ENCODE results near the gene HERC3.

Gene HERC3

DNA sequence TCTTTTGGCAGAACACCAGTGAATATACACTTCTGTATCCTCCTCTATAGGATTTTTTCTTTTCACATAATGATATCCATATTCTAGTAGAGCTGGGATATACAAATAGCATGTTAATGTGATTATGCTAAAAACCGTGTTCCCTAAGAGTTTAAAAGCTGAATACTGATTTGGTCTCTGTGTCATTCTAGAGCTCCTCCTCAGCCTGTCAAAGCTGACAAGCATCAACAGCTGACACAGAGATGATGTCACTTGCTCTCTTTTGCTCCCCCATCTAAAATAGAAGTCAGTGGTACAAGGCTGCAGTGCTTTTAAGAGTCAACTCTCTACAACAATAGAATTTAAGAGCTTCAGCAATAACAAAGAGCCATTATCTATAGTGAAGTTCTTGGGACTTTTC is 17.1 kb upstream of the HERC3 start:
- no peak overlapping the region for H3K4me3 ChIP-seq (ENCODE audit: control insufficient read depth, low read depth, low read length)
- DNase-seq (ENCODE audit: low read depth), result no peak
- TF ChIP-seq, protein P1, sequence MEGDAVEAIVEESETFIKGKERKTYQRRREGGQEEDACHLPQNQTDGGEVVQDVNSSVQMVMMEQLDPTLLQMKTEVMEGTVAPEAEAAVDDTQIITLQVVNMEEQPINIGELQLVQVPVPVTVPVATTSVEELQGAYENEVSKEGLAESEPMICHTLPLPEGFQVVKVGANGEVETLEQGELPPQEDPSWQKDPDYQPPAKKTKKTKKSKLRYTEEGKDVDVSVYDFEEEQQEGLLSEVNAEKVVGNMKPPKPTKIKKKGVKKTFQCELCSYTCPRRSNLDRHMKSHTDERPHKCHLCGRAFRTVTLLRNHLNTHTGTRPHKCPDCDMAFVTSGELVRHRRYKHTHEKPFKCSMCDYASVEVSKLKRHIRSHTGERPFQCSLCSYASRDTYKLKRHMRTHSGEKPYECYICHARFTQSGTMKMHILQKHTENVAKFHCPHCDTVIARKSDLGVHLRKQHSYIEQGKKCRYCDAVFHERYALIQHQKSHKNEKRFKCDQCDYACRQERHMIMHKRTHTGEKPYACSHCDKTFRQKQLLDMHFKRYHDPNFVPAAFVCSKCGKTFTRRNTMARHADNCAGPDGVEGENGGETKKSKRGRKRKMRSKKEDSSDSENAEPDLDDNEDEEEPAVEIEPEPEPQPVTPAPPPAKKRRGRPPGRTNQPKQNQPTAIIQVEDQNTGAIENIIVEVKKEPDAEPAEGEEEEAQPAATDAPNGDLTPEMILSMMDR (IDR thresholded peaks at IDR 0.05; ENCODE audit: control insufficient read depth, insufficient read depth, low read depth, low read length, missing control alignments), result no peak

DNA sequence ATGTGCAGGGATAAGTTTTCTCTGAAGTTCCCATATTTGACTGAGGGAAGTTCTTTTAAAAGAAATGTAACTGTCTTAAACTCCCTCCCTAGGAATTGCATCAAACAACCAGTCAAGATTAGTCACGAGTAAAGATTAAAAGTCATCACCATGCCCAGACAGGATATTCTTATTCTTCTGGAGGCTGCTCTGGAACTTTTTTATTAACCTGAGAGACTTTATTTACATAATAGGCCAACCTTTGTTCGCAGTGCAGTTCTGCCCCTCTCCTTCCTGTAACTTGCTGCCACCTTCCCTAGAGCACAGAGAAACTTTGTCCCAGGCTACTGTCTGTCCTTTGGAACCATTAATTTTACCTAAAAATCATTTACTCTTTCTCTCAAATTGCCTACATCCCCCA is 9.8 kb upstream of the HERC3 start:
- no peak overlapping the region for H3K4me3 ChIP-seq (ENCODE audit: control insufficient read depth, low read depth, low read length)
- no peak for DNase-seq (ENCODE audit: low read depth)
- TF ChIP-seq, protein P1 (IDR thresholded peaks at IDR 0.05; ENCODE audit: control insufficient read depth, insufficient read depth, low read depth, low read length, missing control alignments), result no peak

DNA sequence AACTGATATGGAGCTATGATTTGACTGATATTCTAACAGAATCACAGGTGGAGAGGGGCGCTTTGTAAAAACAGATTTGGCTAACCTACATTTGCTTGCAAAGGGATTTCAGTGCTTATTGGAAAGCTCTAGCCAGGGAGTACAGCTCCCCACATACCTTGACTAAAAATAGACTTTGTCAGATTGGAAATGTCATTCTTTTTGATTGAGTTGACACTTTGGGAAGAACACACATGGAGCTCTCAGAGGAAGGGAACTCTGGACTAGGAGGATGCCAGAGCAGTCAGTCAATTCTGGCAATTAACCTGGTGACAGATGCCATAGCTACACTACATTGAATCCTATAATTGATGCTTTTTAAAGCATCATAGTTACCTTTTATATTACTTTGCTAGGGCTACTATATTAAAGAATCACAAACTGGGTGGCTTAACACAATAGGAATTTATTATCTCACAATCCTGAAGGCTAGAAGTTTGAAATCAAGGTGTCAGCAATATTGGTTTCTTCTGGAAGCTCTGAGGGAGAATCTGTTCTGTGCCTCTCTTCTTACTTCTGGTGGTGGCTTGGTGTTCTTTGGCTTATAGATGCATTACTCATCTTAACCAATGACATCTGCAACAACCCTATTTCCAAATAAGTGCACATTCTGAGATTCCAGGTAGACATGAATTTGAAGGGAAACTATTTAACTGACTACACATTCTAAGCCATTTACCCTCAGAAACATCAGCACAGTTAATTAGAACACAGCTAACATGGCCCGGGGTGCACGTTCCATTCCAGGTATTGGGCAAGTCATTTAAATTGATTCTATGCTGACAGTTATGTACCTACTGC is 8.4 kb upstream of the HERC3 start:
- H3K4me3 ChIP-seq (ENCODE audit: control insufficient read depth, low read depth, low read length), result no peak overlapping the region
- TF ChIP-seq, protein P1 (IDR thresholded peaks at IDR 0.05; ENCODE audit: control insufficient read depth, insufficient read depth, low read depth, low read length, missing control alignments), result no peak
- no peak for DNase-seq (ENCODE audit: low read depth)

DNA sequence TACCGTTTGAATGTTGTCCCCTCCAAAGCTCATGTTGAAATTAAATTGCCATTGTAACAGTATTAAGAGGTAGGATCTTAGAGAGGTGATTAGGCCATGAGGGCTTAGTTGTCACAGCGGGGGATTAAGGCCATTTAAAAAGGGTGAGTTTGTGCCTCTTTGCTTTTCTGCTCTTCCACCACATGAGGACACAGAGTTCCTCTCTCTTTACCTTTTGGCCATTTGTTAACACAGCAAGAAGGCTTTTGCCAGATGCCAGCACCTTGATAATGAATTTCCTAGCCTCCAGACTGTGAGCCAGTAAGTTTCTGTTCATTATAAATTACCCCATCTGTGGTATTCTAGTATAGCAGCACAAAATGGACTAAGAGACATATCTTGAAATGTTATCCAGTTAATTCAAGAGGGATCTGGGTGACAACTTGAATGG is 7.8 kb upstream of the HERC3 start:
- H3K4me3 ChIP-seq (ENCODE audit: control insufficient read depth, low read depth, low read length), result no peak overlapping the region
- TF ChIP-seq, protein P1 (IDR thresholded peaks at IDR 0.05; ENCODE audit: control insufficient read depth, insufficient read depth, low read depth, low read length, missing control alignments), result no peak
- no peak for DNase-seq (ENCODE audit: low read depth)

DNA sequence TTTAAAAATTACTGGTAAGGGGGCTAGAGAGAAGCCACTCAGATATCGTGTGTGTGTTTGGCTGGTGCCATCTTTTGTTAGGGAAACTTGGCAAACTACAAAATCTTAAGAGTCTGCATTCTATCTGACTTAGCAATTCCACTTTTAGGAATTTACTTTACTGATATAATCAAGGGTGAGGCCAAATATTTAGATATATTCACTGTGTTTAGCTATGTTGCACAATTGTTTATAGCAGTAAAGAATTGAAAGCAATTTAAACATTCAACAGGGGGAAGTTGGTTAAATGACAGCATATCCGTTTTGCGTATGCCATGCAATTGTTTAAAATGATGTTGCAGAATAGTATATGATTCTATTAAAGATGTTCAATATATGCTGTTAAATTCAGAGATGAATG is 6.4 kb upstream of the HERC3 start:
- TF ChIP-seq, protein P1 (IDR thresholded peaks at IDR 0.05; ENCODE audit: control insufficient read depth, insufficient read depth, low read depth, low read length, missing control alignments), result no peak
- DNase-seq (ENCODE audit: low read depth), result no peak
- H3K4me3 ChIP-seq (ENCODE audit: control insufficient read depth, low read depth, low read length), result no peak overlapping the region

DNA sequence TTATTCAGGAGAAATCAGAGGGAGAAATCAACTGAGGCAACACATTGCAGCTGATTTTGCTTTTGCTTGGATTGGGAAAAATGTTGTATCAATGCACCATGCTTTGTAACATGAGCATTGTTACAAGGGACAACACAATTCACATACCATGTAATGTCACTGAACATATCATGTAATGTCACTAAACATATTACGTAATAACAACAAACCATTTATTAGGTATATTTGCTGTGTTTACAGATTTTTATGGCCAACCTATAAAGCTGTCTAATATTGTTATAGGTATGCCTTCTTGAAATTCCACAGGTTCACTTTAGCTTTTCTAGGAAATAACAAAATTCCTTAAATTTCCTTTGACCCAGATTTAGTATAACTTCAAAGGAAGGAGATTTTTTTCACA is 5.0 kb upstream of the HERC3 start:
- no peak overlapping the region for H3K4me3 ChIP-seq (ENCODE audit: control insufficient read depth, low read depth, low read length)
- DNase-seq (ENCODE audit: low read depth), result no peak
- TF ChIP-seq, protein P1 (IDR thresholded peaks at IDR 0.05; ENCODE audit: control insufficient read depth, insufficient read depth, low read depth, low read length, missing control alignments), result no peak

All from AG09309 (cell line).